Subcutaneous adipose tissue (tissue), 4 donors: ENCODE data around the gene ABTB2. TPM values are rescaled to one million over a fixed set of nuclear protein-coding genes. Genes with fewer than 3 reads are reported as not detected.

Experiments
- total RNA-seq, 4 donors: library from RNA; depleted of rRNA; stranded (reverse); fragments of >200 nt; gene quantifications; one replicate each; pipeline ENCODE4 v1.1.0, GENCODE V29; 2016
- TF ChIP-seq, protein P1 (sequence below): fragments of 450-650 bp; IDR thresholded peaks from one replicate; pipeline ENCODE4 v1.5.1; 2016; ENCODE audit warnings: low read depth, mild to moderate bottlenecking, control low read depth, antibody characterized with exemption, moderate library complexity

Gene ABTB2
- total RNA-seq, 4 donors from 2014 or later, result 0.88 to 1.9 (median 1.0) TPM

DNA sequence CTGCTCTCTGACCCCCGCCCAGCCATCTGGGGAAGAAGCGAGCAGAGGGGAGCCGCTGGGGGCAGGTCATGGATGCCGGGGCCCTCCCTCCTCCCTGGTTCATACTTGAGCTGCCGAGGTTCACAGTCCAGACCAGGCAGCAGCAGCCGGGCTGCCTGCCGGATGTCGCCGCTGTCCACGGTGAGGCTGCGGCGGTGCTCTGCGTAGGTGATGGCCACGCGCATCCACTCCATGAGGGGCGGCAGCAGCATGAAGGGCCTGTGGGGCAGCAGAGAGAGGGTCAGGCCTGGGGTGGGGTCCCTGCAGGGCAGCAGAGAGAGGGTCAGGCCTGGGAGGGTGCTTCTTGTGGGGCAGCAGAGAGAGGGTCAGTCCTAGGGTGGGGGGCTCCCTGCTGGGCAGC, 184.8 kb downstream of the ABTB2 start:
- TF ChIP-seq, protein P1, sequence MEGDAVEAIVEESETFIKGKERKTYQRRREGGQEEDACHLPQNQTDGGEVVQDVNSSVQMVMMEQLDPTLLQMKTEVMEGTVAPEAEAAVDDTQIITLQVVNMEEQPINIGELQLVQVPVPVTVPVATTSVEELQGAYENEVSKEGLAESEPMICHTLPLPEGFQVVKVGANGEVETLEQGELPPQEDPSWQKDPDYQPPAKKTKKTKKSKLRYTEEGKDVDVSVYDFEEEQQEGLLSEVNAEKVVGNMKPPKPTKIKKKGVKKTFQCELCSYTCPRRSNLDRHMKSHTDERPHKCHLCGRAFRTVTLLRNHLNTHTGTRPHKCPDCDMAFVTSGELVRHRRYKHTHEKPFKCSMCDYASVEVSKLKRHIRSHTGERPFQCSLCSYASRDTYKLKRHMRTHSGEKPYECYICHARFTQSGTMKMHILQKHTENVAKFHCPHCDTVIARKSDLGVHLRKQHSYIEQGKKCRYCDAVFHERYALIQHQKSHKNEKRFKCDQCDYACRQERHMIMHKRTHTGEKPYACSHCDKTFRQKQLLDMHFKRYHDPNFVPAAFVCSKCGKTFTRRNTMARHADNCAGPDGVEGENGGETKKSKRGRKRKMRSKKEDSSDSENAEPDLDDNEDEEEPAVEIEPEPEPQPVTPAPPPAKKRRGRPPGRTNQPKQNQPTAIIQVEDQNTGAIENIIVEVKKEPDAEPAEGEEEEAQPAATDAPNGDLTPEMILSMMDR, result no peak

- TF ChIP-seq, protein P1, result no peak
Observed at GRCh38 chr11:34169686-34170085, 188.1 kb downstream of the ABTB2 start.

GRCh38 chr11:34168642-34169420, 189.0 kb downstream of the ABTB2 start:
- TF ChIP-seq, protein P1, result no peak

GRCh38 chr11:34167961-34168360, 189.8 kb downstream of the ABTB2 start:
- TF ChIP-seq, protein P1, result no peak

DNA sequence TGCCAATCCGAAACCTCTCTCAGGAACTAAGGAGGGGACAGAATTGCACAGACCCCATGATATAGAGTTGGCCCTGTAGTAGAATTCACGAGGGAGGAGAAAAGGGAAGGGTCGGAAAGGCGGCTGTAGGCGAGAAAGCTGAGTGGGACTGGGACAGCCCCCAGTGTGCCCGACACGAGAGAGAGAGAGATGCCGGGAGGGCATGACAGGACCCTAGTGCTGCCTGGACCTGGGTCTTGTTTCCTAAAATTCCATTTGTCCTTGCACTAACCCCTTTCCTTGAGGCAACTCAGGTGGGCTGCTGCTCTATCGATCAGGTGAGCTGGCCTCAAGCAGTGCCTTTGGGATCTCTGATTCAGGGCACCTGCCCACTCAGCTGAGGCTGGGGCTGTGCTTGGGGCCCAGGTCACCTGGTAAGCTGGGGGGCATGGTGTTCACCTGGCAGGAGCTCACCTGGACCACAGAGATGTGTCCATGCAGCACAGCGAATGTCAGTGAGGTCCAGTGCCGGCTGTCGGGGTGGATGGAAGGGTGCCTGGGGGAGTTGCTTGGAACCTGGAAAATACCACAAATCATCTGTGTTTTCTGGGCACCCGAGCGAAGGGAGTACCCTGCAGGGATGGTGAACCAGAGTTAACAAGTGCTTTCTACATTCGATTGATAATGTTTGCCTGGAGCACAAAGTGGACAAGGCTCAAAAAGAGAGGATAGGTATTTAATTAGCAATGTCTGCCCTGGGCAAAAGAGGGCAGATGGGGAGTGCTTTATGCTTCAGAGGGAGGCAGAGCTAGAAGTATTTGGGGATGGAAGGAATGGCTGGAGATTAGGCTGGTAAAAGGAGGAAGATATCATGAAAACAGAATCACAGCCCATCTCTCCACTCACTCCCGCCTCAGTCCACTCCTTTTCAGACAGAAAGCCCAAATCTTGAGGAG, 190.7 kb downstream of the ABTB2 start:
- TF ChIP-seq, protein P1, result no peak

- TF ChIP-seq, protein P1, result no peak
Observed at GRCh38 chr11:34165786-34166555, 191.8 kb downstream of the ABTB2 start.

DNA sequence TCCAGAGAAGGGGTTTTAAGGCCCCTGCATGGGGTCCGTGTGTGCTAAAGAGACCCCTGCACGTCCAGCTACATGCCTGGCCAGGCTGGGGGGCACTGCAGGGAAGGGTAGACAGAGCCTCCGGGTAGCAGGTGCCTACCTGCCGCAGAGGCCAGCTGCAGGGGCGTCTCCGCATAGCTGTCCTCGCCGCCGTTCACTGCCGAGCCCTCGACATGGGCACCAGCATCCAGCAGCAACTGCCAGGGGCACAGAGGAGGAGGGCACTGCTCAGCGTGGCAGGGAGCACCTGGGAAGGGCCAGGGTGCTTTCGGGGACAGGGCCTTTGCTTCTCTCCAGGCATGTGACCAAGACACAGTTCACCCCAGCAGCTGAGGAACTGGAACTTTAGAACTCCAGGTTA, 192.7 kb downstream of the ABTB2 start:
- TF ChIP-seq, protein P1, result no peak
